Pancreas (tissue), 10 donors: ENCODE data around the gene PTPRG. TPM values are rescaled to one million over a fixed set of nuclear protein-coding genes. Genes with fewer than 3 reads are reported as not detected.

Experiments used
- ATAC-seq, 4 donors: fragments of 200-7000 bp; cut with Tn5 transposase; one replicate each; pipeline versions ENCODE4 v1.8.0 to v1.9.1; 2020; ENCODE audit warnings: mild to moderate bottlenecking in 4 of 4, moderate library complexity in 4 of 4
- DNase-seq, 6 donors: peaks; one replicate each; pipeline ENCODE4 v3.0.0-alpha.2; 2020
- FAIRE-seq: peaks from 2 replicates; lab custom pipeline; 2012; peaks lifted over from hg19 to GRCh38; lab: Jason Lieb, UNC
- H3K27ac ChIP-seq, 4 donors: fragments of 200-600 bp; sonication (generic); 1 replicate in 3 of 4; 2 replicates in 1 of 4; pipeline versions ENCODE4 v1.5.0 to v1.8.0; 2020
- H3K27me3 ChIP-seq, 4 donors: fragments of 200-600 bp; one replicate each; pipeline ENCODE4 v1.8.0; 2021
- H3K36me3 ChIP-seq, 3 donors: fragments of 200-600 bp; sonication (generic) in 1 of 3; one replicate each; pipeline versions ENCODE4 v1.5.0 to v1.8.0; 2020 to 2021
- H3K4me1 ChIP-seq, 3 donors: fragments of 200-600 bp; one replicate each; pipeline ENCODE4 v1.8.0; 2021
- H3K4me3 ChIP-seq, 4 donors: fragments of 200-600 bp; sonication (generic) in 2 of 4; one replicate each; pipeline versions ENCODE4 v1.5.0 to v1.8.0; 2020 to 2021
- H3K9me3 ChIP-seq, 4 donors: fragments of 200-600 bp; one replicate each; pipeline ENCODE4 v1.8.0; 2021
- WGBS, 2 donors: extraction: QIAGEN DNeasy Blood & Tissue Kit; methylation state at CpG; one replicate each; pipeline ENCODE4 v1.1.7; 2013; 5-methylcytosine and 5-hydroxymethylcytosine counted together
- intact Hi-C, 3 donors: fragments of 100-400 bp; cut with DNase I; formaldehyde crosslinking; loops; one replicate each; pipeline versions ENCODE4 v1.11.1 to v1.14.2; 2022
- polyA plus RNA-seq, 2 donors: library from polyadenylated mRNA; stranded (reverse); fragments of 200-250 nt; gene quantifications; one replicate each; pipeline ENCODE4 v1.2.3, GENCODE V29; 2013
- total RNA-seq, 6 donors: library from RNA; stranded (reverse); fragmentation: NEBNext Ultra II Directional in 4 of 6; extraction: Animal tissue kit (Norgen Biotek cat#: 25700) in 4 of 6; gene quantifications; one replicate each; pipeline versions ENCODE4 v1.2.1 to v1.2.4, GENCODE V29; 2021 to 2023
- TF ChIP-seq, protein P1 (sequence below), 4 donors: fragments of 200-600 bp; sonication (generic) in 3 of 4; IDR thresholded peaks; one replicate each; pipeline versions ENCODE4 v1.5.0 to v1.8.0; 2021; ENCODE audit warnings: antibody characterized with exemption in 4 of 4
- donor health status: healthy with polysubstance abuse.
- donor health status: DM: no; HTN: no; CAD: no; lungs with moderate emphysema.
- donor health status: DM: no; HTN: no; CAD: no.
- donor health status: control.
- donor health status: control.
- donor health status: Bipolar disorder and iron deficiency.
- donor health status: DM: yes; HTN: yes; CAD: no.
- donor health status: DM: no; HTN: no; CAD: no.
- donor health status: DM: no; HTN: no; CAD: no.
- donor health status: DM: yes; HTN: yes; CAD: no.

PTPRG gene
- total and polyA plus RNA-seq, 8 donors, result 2.8 to 20.5 (median 9.5) TPM

DNA sequence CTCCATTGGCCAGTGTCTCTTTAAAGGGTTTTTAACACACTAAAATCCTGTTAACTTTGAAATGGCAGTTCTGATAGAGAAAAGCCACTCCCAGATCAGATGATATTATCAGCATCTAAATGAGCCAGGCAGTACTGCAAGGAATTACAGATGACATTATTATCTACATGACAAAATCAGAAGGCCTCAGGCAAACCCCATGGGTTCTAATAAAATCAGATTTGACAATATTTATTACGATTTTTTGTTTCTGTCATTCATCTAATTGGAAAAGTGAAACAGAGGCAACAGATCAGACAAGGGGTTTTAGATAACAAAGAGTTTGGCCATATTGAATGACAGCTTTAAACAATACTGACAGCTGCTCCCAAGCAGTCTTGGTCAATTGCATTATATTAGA lies 699.3 kb downstream of the PTPRG start:
- Histone ChIP-seq H3K27ac (no peak overlapping the region), H3K9me3 (no peaks in the 10 kb centered on the region), H3K4me3 (no peak overlapping the region), H3K36me3 (no peaks in the 10 kb centered on the region), H3K4me1 (no peaks in the 10 kb centered on the region), H3K27me3 (no peaks in the 10 kb centered on the region)
- no peak for ATAC-seq
- intact Hi-C loops, result no loop called here
- TF ChIP-seq, protein P1, sequence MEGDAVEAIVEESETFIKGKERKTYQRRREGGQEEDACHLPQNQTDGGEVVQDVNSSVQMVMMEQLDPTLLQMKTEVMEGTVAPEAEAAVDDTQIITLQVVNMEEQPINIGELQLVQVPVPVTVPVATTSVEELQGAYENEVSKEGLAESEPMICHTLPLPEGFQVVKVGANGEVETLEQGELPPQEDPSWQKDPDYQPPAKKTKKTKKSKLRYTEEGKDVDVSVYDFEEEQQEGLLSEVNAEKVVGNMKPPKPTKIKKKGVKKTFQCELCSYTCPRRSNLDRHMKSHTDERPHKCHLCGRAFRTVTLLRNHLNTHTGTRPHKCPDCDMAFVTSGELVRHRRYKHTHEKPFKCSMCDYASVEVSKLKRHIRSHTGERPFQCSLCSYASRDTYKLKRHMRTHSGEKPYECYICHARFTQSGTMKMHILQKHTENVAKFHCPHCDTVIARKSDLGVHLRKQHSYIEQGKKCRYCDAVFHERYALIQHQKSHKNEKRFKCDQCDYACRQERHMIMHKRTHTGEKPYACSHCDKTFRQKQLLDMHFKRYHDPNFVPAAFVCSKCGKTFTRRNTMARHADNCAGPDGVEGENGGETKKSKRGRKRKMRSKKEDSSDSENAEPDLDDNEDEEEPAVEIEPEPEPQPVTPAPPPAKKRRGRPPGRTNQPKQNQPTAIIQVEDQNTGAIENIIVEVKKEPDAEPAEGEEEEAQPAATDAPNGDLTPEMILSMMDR (IDR thresholded peaks at IDR 0.05), result no peak
- no peak for DNase-seq
- 83 to 85% methylated on average over 1 of the region's 1 CpG for WGBS, 2 donors
- FAIRE-seq, result no peak

DNA sequence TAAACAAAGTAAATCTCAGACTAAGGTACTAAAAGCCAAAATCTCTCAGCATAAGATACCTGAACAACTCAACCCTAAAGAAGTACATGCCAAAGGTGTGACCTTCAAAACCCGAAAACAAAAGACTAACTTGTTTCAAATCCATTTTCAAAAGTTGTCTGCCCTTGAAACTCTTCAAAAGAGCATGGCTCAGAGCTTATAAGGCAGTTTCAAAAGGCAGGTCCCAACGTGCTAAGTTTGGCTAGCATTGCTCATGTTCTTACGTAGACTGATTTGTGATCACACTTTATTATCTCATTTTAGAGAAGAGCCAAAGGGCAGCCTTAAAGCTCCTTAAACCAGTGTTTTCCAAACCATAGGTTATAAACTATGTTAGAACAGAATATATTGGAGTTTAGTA lies 699.8 kb downstream of the PTPRG start:
- no peak for FAIRE-seq
- H3K4me1 ChIP-seq, result no peaks in the 10 kb centered on the region
- no peak overlapping the region for H3K27ac ChIP-seq
- H3K36me3 ChIP-seq, result no peaks in the 10 kb centered on the region
- intact Hi-C loops, result no loop called here
- 58 to 72% methylated on average over 3 of the region's 3 CpGs for WGBS, 2 donors
- no peaks in the 10 kb centered on the region for H3K27me3 ChIP-seq
- TF ChIP-seq, protein P1 (IDR thresholded peaks at IDR 0.05), result no peak
- H3K9me3 ChIP-seq, result no peaks in the 10 kb centered on the region
- no peak for DNase-seq
- no peak for ATAC-seq
- no peak overlapping the region for H3K4me3 ChIP-seq

DNA sequence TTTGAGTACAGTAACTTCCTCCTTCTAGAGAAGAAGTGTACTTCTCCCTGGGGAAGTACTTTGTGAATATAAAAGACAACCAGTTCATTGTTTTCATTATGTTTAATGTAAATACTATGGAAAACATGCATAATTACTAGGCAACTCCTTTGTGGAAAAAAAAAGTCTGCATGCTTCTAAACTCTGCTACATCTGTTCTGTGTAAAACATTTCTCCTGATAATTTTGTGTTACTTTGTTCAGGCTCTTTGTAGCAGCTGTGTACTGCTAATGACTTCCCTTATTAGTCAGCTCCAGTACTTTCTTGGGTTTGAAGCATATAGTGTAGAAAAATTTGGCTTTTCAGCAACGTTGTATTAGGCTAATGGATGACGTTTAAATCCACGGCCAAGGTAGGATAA lies 700.4 kb downstream of the PTPRG start:
- H3K27me3 ChIP-seq, result no peaks in the 10 kb centered on the region
- H3K4me1 ChIP-seq, result no peaks in the 10 kb centered on the region
- no peak overlapping the region for H3K4me3 ChIP-seq
- no peak overlapping the region for H3K27ac ChIP-seq
- intact Hi-C loops, result no loop called here
- no peak for DNase-seq
- no peaks in the 10 kb centered on the region for H3K36me3 ChIP-seq
- no peak for FAIRE-seq
- 83 to 84% methylated on average over 3 of the region's 3 CpGs for WGBS, 2 donors
- H3K9me3 ChIP-seq, result no peaks in the 10 kb centered on the region
- TF ChIP-seq, protein P1 (IDR thresholded peaks at IDR 0.05), result no peak
- no peak for ATAC-seq

DNA sequence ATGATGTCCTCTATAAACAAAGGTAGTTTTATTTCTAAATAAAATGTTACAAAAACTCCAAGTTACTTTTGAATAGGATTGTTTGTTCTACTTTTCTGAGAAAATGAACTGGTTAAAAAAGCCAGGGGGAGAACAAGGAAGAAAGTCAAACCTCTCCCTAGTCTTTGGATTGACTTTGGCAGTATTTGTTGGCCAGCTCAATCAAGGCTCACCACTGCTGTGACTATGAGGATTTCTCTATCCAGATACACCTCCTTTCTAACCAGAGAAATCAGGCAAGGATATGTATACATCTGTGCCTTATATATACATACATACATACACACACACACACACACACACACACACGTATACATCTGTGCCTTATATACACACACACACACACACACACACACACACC lies 704.2 kb downstream of the PTPRG start:
- no peak for ATAC-seq
- Histone ChIP-seq H3K9me3 (no peaks in the 10 kb centered on the region), H3K27ac (no peak overlapping the region), H3K4me3 (no peak overlapping the region), H3K4me1 (no peaks in the 10 kb centered on the region), H3K36me3 (no peaks in the 10 kb centered on the region), H3K27me3 (no peaks in the 10 kb centered on the region)
- WGBS, 2 donors, result 63 to 74% methylated on average over 1 of the region's 1 CpG
- TF ChIP-seq, protein P1 (IDR thresholded peaks at IDR 0.05), result no peak
- no peak for FAIRE-seq
- intact Hi-C loops, result no loop called here
- no peak for DNase-seq

DNA sequence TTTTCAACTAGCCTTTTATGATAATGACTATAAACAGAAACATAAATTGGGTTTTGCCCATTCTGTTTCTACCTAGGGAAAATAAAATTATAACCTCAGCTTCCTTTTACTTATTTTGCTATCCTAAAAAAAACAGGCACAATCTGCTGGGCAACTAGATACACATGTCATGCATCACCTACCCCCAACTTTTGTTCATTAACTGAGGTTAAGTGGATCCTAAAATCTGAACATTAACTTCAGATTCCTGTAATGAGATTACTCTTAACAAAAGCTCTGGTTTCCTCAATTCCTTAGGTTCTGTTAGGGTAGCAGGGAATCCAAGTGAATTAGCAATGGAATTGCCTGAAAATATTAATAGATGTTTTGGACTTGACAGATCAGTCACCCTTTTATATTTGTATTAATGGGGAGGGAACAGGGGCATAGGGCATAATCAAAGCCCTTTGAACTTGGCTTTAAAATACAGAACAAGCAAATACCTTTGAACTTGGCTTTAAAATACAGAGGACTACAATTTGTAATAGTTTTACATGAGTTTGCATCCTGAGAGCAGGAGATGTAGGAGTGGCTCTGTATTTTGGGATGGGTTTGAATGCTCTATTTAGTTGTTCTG lies 705.4 kb downstream of the PTPRG start:
- ATAC-seq (no peak), FAIRE-seq (no peak), DNase-seq (no peak)
- H3K9me3 ChIP-seq, result no peaks in the 10 kb centered on the region
- TF ChIP-seq, protein P1 (IDR thresholded peaks at IDR 0.05), result no peak
- no peaks in the 10 kb centered on the region for H3K27me3 ChIP-seq
- H3K27ac ChIP-seq, result no peak overlapping the region
- H3K36me3 ChIP-seq, result peaks cover 0 to 4% (median 0%) of the 10 kb centered on the region in 3 donors
- H3K4me3 ChIP-seq, result no peak overlapping the region
- H3K4me1 ChIP-seq, result no peaks in the 10 kb centered on the region
- intact Hi-C loops, result no loop called here
